GM19328 (cell line): ENCODE data around the gene CFAP73.

Experiments used
- ATAC-seq: cut with Tn5 transposase; IDR thresholded peaks from one replicate; pipeline ENCODE4 v1.9.1; 2021; ENCODE audit warnings: mild to moderate bottlenecking, moderate library complexity; ENCODE audit not compliant: unreplicated experiment

Gene CFAP73

DNA sequence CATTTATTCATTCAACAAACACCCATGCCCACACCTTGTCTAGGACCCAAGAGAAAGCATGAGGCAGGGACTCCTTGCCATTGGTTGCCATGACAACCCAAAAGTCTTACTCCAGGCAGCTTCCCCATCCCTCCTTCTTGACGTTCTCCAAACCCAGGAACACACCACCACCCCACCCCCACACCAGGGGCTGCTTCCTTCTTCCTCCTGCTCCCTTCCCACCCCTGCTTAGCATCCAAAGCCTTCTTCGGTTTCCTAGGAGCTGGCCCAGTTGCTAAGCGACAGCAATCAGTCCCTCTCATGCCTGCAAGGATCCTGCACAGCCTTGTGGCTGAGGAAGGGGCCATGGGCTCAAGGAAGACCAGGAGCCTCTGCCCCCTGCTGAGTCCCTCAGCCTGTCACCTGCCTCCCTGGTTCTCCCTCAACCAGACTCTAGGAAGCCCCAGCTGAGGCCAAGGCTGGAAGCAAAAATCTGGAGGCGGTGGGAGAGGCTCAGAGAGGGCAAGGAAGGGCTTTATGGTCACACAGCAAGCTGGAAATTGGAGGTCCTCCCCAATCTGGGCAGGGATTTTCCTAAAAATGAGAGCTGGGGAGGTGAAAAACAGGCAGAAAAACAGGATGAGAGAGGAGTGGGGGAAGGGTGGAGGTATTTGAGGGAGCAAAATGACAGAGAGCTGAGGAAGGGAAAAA lies 29.4 kb upstream of the CFAP73 start:
- no peak for ATAC-seq

DNA sequence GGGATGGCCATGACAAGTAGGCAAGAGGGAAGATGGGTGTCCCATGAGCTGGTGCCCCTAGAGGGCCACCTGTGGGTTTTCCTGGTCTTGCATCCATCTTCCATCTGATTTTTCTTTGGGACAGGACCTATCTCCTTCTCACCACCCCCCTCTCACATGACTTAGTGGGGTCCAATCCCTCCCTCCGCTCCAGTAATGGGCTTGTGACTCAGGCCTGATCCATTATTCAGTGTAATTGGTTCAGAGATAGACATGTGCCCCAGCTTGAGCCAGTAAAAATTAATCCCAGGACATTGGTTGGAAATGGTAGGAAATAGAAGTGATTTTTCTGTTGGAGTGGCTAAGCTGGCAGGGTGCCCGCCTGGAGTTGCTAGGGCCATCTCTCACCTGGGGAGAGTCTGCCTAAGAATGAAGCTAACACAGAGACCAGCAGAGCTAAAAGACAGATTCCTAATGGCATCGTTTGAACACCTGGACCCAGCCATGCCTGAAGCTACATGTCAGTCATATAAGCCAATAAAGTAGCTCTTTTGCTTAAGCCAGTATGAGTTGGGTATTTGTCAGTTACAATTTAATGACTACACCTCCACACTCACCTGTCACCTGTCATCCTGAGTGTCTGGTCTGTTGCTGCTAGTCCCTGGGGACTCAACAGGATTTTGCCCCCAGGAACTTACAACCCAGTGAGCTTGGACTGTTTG lies 28.7 kb upstream of the CFAP73 start:
- no peak for ATAC-seq

- no peak for ATAC-seq
These were observed 21.7 kb upstream of the CFAP73 start for GRCh38 chr12:113127791-113128199.

DNA sequence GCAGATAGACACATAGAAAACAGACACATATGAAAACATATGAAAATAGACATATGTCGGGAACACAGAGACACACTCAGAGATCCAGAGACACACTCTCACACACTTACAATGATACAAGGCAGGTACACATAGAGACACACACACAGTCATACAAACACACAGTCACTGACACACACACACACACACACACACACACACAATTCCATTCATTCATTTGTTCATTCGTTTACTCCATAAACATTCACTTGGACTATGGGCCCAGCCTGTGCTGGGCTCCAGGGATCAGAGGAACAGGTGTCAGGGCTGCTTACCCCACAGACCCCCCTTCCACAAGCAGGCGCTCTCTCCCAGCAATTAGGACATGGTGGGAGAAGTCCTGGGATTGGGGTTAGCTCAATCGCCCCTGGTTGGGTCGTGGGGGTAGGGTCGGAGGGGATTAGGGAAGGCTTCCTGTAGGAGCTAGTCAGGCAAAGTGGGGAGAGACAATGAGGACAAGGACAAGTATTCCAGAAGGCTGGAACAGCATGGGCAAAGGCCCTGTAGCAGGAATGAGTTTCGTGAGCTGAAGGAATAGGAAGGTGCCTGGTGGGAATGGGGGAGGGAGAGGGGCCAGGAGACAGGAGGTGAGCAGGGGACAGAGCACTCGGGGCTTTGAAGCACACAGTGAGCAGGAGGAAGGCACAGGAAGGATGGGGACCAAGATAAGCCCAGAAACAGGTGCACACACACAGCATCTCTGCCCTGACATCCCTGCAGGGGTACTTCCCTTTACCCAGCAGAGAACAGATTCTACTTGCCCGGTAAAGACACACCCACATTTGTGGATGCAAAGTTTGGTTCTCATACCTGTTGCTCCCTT lies 20.5 kb upstream of the CFAP73 start:
- ATAC-seq, result no peak

DNA sequence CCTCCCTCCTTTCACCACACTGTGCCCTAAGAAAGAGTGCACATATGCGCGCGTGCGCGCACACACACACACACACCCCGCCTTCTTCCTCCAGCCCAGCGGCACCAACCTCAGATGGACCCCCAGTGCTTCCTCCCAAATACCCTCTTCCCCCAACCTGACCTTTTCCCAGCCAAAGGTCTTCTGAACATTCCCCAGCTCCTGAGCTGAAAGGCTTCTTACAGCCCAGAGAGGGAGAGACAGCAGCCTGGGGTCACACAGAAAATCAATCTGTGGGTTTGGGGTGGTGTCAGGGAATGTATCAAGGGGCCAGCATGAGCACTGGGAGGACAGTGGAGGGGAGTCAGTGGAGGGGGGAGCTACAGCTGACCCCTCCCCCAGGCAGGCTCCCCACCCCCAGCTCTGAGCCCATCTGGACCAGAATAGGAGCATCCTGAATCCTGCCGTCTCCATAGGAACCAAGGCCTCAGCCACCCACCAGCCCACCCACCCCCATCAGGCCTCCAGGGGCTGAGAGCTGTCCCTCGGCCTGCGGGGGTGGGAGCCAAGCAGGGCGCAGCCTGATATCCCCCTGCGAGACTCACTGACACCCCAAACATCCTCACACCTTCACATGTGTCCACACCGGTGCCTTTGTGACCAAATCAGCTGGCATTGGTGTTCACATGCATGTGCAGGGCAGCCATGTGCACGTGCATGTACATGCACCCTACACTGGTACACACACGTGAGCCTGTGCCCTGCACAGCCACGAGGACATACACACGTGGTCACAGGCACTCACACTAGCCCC lies 19.7 kb upstream of the CFAP73 start:
- ATAC-seq, result no peak

GRCh38 chr12:113130457-113131135 lies 18.9 kb upstream of the CFAP73 start:
- ATAC-seq, result no peak

DNA sequence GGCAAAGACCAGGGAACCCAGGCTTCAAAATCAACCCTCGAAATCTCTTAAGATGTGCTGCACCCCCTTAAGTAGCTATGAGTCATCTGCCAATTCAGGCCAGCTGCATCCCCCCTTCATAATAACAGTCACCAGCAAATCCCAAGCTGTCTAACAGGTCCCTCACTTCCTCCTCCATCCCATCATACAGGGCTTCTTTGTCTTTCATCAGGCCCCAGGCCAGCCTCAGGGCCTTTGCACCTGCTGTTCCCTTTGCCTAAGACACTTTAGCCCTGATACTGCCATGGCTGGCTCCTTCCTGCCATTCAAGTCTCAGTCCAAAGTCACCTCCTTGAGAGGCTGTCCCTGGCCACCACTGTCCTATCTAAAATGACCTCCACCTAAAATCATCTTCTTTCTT lies 18.0 kb upstream of the CFAP73 start:
- ATAC-seq, result no peak

GRCh38 chr12:113133036-113133435 lies 16.5 kb upstream of the CFAP73 start:
- no peak for ATAC-seq

DNA sequence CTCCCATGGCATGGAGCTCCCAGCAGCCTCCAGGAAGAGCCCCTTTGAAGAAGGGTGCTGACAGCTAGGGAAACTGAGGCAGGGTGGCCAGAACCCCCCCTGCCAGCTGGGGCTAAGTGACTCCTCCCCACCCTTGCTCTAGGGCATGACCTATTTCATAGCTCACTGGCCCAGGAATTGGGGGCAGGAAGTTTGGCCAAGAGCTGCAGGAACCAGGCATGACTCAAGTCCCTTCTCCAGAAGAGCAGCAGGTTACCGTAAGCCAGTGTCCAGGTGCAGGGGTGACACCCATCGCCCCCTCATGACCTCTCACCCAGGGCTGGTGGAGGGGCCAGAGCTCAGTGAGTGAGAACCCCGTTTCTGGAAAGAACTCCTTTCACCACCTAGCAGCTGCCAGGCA lies 15.9 kb upstream of the CFAP73 start:
- ATAC-seq, result no peak

- ATAC-seq, result no peak
These were observed 15.5 kb upstream of the CFAP73 start for GRCh38 chr12:113134071-113134470.

DNA sequence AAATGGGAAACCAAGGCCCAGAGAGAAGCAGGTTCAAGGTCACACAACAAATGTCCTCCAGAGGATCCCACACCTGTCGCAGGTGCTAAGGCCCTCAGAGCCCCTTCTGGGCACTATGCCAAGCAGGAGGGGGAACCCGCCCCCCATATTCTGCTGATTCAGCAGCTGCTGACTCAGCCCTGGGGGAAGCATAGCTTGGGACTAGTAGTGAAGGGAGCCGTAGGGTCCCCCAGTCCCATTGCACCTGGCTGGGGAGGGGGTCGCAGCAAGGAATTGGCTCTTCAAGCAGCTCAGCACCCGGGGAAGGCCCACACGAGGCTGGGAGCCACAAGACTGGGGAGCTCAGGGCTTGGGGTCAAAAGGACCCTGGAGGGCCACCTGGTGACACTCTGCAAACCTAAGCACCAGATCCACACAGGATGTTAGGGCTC lies 15.0 kb upstream of the CFAP73 start:
- no peak for ATAC-seq

GRCh38 chr12:113135178-113136127 lies 14.1 kb upstream of the CFAP73 start, which contains the start of gene RASAL1:
RASAL1 (minus strand) TSS chr12:113135761; CDS start chr12:113135462, 299 bp downstream.
- ATAC-seq, result no peak

- ATAC-seq, result no peak
These were observed 13.2 kb upstream of the CFAP73 start for GRCh38 chr12:113136128-113136989.

- no peak for ATAC-seq
These were observed 12.5 kb upstream of the CFAP73 start for GRCh38 chr12:113136990-113137511.

GRCh38 chr12:113137861-113138783 lies 11.4 kb upstream of the CFAP73 start:
- no peak for ATAC-seq

DNA sequence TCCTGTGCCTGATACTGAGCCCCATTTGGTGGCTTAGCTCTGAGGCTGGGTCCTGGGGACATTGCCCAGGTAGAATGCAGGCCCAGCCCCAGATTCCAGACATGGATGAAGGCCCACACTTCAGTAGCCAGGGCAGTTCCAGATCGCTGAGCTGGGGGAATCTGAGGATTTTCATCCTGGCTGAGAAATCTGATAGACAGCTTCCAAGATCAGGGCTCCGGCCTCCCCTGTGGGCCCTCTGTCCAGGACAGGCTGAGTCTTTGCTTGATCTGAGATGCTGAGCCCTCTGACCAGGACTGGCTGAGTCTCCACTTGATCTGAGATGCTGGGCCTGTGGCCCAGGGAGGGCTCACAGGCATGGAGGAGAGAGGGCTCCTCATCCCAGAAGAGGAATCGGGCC lies 10.7 kb upstream of the CFAP73 start:
- ATAC-seq, result no peak

- no peak for ATAC-seq
These were observed 8.8 kb upstream of the CFAP73 start for GRCh38 chr12:113140706-113141105.
